ENCODE measurements around the gene MTHFD1L.
"Not testable (repeated sequence)": the region's sequence is repeated elsewhere in the genome, so short reads cannot be mapped to it uniquely, and the experiment has no call there.

Gene MTHFD1L

GRCh38 chr6:150840185-150840584 lies 25.3 kb upstream of the MTHFD1L start:
- no peak overlapping the region for H3K4me3 ChIP-seq (ENCODE audit: low read depth, low read length)
- TF ChIP-seq CTCF (IDR thresholded peaks at IDR 0.05; ENCODE audit: low read depth, low read length): no peak

- no peak for TF ChIP-seq CTCF (IDR thresholded peaks at IDR 0.05; ENCODE audit: low read depth, low read length)
- H3K4me3 ChIP-seq (ENCODE audit: low read depth, low read length): no peak overlapping the region
Observed at GRCh38 chr6:150841189-150841588, 24.3 kb upstream of the MTHFD1L start.

GRCh38 chr6:150841697-150842096 lies 23.8 kb upstream of the MTHFD1L start:
- H3K4me3 ChIP-seq (ENCODE audit: low read depth, low read length): no peak overlapping the region
- no peak for TF ChIP-seq CTCF (IDR thresholded peaks at IDR 0.05; ENCODE audit: low read depth, low read length)

GRCh38 chr6:150844371-150844770 lies 21.1 kb upstream of the MTHFD1L start:
- no peak for TF ChIP-seq CTCF (IDR thresholded peaks at IDR 0.05; ENCODE audit: low read depth, low read length)
- H3K4me3 ChIP-seq (ENCODE audit: low read depth, low read length): no peak overlapping the region

GRCh38 chr6:150846641-150847040 lies 18.9 kb upstream of the MTHFD1L start:
- TF ChIP-seq CTCF (IDR thresholded peaks at IDR 0.05; ENCODE audit: low read depth, low read length): no peak
- H3K4me3 ChIP-seq (ENCODE audit: low read depth, low read length): no peak overlapping the region

GRCh38 chr6:150848400-150848799 lies 17.1 kb upstream of the MTHFD1L start:
- H3K4me3 ChIP-seq (ENCODE audit: low read depth, low read length): no peak overlapping the region
- TF ChIP-seq CTCF (IDR thresholded peaks at IDR 0.05; ENCODE audit: low read depth, low read length): no peak

- peak overlapping the region; percentile 3; the same call in 1 of the 2 replicates for H3K4me3 ChIP-seq (ENCODE audit: low read depth, low read length)
Observed at GRCh38 chr6:150854392-150854791, 11.1 kb upstream of the MTHFD1L start.

GRCh38 chr6:150855171-150855570 lies 10.3 kb upstream of the MTHFD1L start:
- not testable (repeated sequence) for H3K4me3 ChIP-seq (ENCODE audit: low read depth, low read length)
